Esophagus squamous epithelium (tissue), 5 donors: ENCODE data around the gene RCHY1. TPM values are rescaled to one million over a fixed set of nuclear protein-coding genes. Genes with fewer than 3 reads are reported as not detected.
"Not testable (repeated sequence)": the region's sequence is repeated elsewhere in the genome, so short reads cannot be mapped to it uniquely, and the experiment has no call there.

Source experiments
- DNase-seq: peaks from one replicate; lab custom pipeline; 2025; lab: John Stamatoyannopoulos, UW
- H3K27ac ChIP-seq, 4 donors: fragments of 200-600 bp; sonication (generic); one replicate each; pipeline ENCODE4 v1.5.1; 2016 to 2019; ENCODE audit warnings: mild to moderate bottlenecking in 1 of 4
- H3K27me3 ChIP-seq, 4 donors: fragments of 200-600 bp; sonication (generic); 1 replicate in 3 of 4; 2 replicates in 1 of 4; pipeline versions ENCODE4 v1.5.1 to v1.6.0; 2017 to 2021; ENCODE audit warnings: antibody characterized with exemption in 1 of 4
- H3K36me3 ChIP-seq, 3 donors: fragments of 200-600 bp; sonication (generic); one replicate each; pipeline ENCODE4 v1.5.1; 2016 to 2019
- H3K4me1 ChIP-seq, 3 donors: fragments of 200-600 bp; sonication (generic); one replicate each; pipeline ENCODE4 v1.5.1; 2017 to 2019
- H3K4me3 ChIP-seq, 4 donors: fragments of 200-600 bp; sonication (generic); 1 replicate in 3 of 4; 2 replicates in 1 of 4; pipeline ENCODE4 v1.5.1; 2016 to 2019; ENCODE audit warnings: mild to moderate bottlenecking in 2 of 4, moderate library complexity in 1 of 4
- H3K9me3 ChIP-seq, 3 donors: fragments of 200-600 bp; sonication (generic); one replicate each; pipeline ENCODE4 v1.5.1; 2016 to 2019
- CTCF ChIP-seq, 6 experiments: fragments of 450-650 bp in 4 of 6; fragments of 200-600 bp in 2 of 6; sonication (generic) in 2 of 6; IDR thresholded peaks; one replicate each; pipeline ENCODE4 v1.5.1; 2016 to 2019; ENCODE audit warnings: antibody characterized with exemption in 6 of 6, mild to moderate bottlenecking in 4 of 6, moderate library complexity in 4 of 6
- POLR2A ChIP-seq, 4 donors: fragments of 450-650 bp; IDR thresholded peaks; one replicate each; pipeline ENCODE4 v1.6.1; 2017; ENCODE audit warnings: antibody characterized with exemption in 4 of 4, mild to moderate bottlenecking in 4 of 4, moderate library complexity in 3 of 4
- WGBS, 2 donors: methylation state at CpG; one replicate each; pipeline ENCODE4 v1.1.5; 2018; 5-methylcytosine and 5-hydroxymethylcytosine counted together
- intact Hi-C: fragments of 100-400 bp; cut with DNase I; formaldehyde crosslinking; loops from one replicate; pipeline ENCODE4 v1.15.0; 2022
- total RNA-seq, 4 donors: library from RNA; depleted of rRNA; stranded (reverse); fragments of >200 nt; gene quantifications; one replicate each; pipeline ENCODE4 v1.1.0, GENCODE V29; 2016
- donor health status: DM: yes; HTN: yes; CAD: no.

The RCHY1 gene
- total RNA-seq, 4 donors from 2014 or later = 11.6 to 27.5 (median 15.1) TPM

GRCh38 chr4:75552452-75552851, 38.2 kb upstream of the RCHY1 start:
- H3K27ac ChIP-seq = no peak overlapping the region
- no peak for DNase-seq
- H3K4me3 ChIP-seq = no peak overlapping the region
- H3K27me3 ChIP-seq = peaks cover 0 to 7% (median 0%) of the 10 kb centered on the region in 4 donors
- no peaks in the 10 kb centered on the region for H3K36me3 ChIP-seq
- TF ChIP-seq CTCF (IDR thresholded peaks at IDR 0.05) (no peak), POLR2A (IDR thresholded peaks at IDR 0.05) (no peak)
- no peaks in the 10 kb centered on the region for H3K4me1 ChIP-seq
- intact Hi-C loops = no loop called here
- no peaks in the 10 kb centered on the region for H3K9me3 ChIP-seq

GRCh38 chr4:75549019-75549418, 34.8 kb upstream of the RCHY1 start:
- Histone ChIP-seq H3K4me3 (no peak overlapping the region), H3K27me3 (no peaks in the 10 kb centered on the region), H3K36me3 (peaks cover 0 to 12% (median 0%) of the 10 kb centered on the region in 3 donors), H3K4me1 (no peaks in the 10 kb centered on the region), H3K27ac (no peak overlapping the region), H3K9me3 (no peaks in the 10 kb centered on the region)
- DNase-seq = no peak
- intact Hi-C loops = no loop called here
- 84 to 90% methylated on average over 2 of the region's 2 CpGs for WGBS, 2 donors
- TF ChIP-seq CTCF (IDR thresholded peaks at IDR 0.05) (no peak), POLR2A (IDR thresholded peaks at IDR 0.05) (no peak)

GRCh38 chr4:75547647-75548387, 33.6 kb upstream of the RCHY1 start:
- 56 to 70% methylated on average over 12 to 15 of the region's 15 CpGs for WGBS, 2 donors
- DNase-seq = no peak

GRCh38 chr4:75545526-75545925, 31.3 kb upstream of the RCHY1 start:
- 80 to 100% methylated on average over 1 of the region's 5 CpGs for WGBS, 2 donors
- H3K4me3 ChIP-seq = no peak overlapping the region
- intact Hi-C loops = no loop called here
- H3K27me3 ChIP-seq = no peaks in the 10 kb centered on the region
- H3K36me3 ChIP-seq = peaks cover 0 to 16% (median 0%) of the 10 kb centered on the region in 3 donors
- no peak for TF ChIP-seq POLR2A (IDR thresholded peaks at IDR 0.05)
- no peak for TF ChIP-seq CTCF (IDR thresholded peaks at IDR 0.05)
- no peak for DNase-seq
- H3K9me3 ChIP-seq = no peaks in the 10 kb centered on the region
- H3K4me1 ChIP-seq = no peaks in the 10 kb centered on the region
- no peak overlapping the region for H3K27ac ChIP-seq

More at GRCh38 chr4:75547647-75548387, 33.6 kb upstream of the RCHY1 start:
- TF ChIP-seq POLR2A (IDR thresholded peaks at IDR 0.05) (no peak), CTCF (IDR thresholded peaks at IDR 0.05) (no peak)
- intact Hi-C loops = no loop called here
- peaks cover 0 to 16% (median 0%) of the 10 kb centered on the region in 3 donors for H3K36me3 ChIP-seq
- no peak overlapping the region for H3K27ac ChIP-seq
- no peak overlapping the region for H3K4me3 ChIP-seq
- no peaks in the 10 kb centered on the region for H3K4me1 ChIP-seq
- H3K9me3 ChIP-seq = no peaks in the 10 kb centered on the region
- H3K27me3 ChIP-seq = no peaks in the 10 kb centered on the region

- no peak for DNase-seq
- WGBS, 2 donors = 81 to 98% methylated on average over 3 of the region's 3 CpGs
- Histone ChIP-seq H3K9me3 (no peaks in the 10 kb centered on the region), H3K27me3 (no peaks in the 10 kb centered on the region), H3K4me3 (no peak overlapping the region), H3K4me1 (no peaks in the 10 kb centered on the region), H3K27ac (no peak overlapping the region), H3K36me3 (peaks cover 0 to 16% (median 0%) of the 10 kb centered on the region in 3 donors)
- TF ChIP-seq POLR2A (IDR thresholded peaks at IDR 0.05) (no peak), CTCF (IDR thresholded peaks at IDR 0.05) (no peak)
- intact Hi-C loops = no loop called here
Observed at GRCh38 chr4:75544870-75545269, 30.7 kb upstream of the RCHY1 start.

GRCh38 chr4:75544220-75544619, 30.0 kb upstream of the RCHY1 start:
- H3K4me1 ChIP-seq, H3K27ac ChIP-seq, H3K4me3 ChIP-seq, intact Hi-C loops, DNase-seq, H3K27me3 ChIP-seq, H3K9me3 ChIP-seq: not testable (repeated sequence)
- 86 to 87% methylated on average over 8 of the region's 8 CpGs for WGBS, 2 donors
- H3K36me3 ChIP-seq = peaks cover 0 to 16% (median 0%) of the 10 kb centered on the region in 3 donors
